GM19193 (cell line): ENCODE data around the gene LRRC56.

ENCODE experiments used
- POLR2A ChIP-seq: IDR thresholded peaks from 4 replicates; pipeline ENCODE4 v1.6.1; 2011; ENCODE audit not compliant: insufficient read depth, insufficient read length; ENCODE audit errors: extremely low read depth

Gene LRRC56

DNA sequence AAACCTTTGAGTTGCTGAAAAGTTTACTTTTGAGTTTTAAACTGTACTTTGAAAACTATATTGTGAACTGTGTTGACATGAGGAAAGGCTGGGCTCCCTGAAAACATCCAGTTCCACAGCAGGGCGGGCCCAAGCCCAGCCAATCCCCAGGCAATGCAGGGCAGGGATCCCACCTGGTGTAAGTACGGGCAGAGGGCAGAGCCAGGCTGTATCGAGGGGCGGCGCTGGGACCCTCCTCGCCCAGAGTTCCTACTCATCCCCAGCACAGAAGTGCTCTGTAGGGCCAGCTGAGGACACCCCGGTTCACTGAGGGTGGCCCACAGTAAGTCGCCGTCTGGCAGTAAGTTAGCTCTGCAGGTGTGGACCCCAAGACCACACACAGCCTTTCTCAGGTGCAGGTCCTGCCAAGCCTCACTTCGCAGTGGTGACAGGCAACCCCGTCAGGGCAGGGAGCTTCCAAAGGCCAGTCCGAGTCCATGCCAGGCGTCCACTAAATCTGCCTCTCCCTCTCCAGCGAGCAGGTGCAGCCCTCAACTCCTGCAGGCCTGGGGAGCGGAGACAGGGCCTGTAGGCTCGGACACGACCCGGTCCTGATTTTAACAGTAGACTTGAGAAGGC lies 29.8 kb downstream of the LRRC56 start:
- no peak for TF ChIP-seq POLR2A

DNA sequence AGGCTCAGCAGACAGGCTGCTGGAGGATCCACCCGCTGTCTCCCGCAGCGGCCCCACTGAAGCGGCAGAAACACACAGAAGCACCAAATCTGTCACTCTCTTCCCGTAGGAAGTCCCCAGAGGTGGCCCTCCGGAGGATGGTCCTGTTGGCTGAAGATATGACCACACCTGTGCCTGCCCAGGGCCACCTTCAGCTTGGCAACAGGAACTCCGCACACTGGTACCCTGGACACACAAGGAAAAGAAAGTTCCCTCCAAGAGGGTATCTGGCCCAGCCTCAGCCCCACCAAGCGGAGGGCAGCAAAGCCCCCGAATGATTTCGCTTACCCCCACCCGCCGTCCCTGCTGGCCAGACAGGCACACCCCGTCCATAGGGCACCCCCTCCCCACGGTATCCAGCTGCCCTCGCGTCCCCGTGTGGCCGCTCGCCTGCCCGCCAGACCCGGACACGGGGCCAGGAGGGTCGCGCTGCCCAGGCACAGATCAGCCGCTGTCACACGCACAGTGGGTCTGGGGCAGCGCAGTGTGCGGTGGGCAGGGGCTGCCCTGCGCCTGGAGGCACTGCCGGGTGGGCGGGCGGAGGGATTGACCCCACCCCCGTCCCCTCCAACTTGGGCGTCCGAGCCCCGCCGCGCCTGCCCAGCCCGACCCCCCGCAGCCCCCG lies 30.4 kb downstream of the LRRC56 start:
- TF ChIP-seq POLR2A, result no peak

DNA sequence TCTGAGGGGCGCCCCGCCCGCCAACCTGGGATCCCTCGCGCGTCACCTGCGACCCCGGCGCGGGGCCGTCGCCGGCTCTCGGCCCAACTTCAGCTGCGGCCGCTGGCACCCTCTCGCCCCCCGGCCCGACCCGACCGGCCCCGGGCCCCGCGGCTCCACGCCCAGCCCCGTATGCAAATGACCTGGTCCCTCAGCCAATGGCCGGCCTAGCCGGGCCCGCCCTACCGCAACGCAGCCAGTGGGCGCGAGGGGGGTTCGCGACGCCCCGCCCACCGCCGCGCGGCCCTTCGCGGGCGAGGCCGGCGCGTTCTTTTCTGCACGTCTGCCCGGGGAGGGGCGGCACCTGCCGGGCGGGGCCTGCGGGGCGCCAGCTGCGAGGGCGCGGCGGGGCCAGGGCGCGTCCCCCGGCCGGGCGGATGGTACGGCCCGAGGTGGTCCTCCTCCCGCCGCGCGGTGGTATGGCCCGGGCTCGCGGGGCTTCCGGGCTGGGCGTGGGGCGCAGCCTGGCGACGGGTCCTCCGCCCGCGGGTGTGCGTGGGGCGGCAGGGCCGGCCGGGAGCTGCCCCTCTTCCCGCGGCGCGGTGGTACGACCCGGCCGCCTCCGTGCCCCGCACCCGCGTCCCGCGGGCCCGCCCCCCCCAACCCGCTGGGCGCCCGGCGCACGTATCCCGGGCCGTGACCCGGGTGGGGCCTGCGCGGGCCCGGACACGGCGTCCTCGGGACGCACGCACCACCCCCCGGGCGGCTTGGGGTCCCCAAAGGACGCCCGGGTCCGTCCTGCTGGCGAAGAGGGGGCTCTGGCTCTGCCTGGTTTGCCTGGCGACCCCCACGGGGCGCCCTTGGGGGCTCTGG lies 31.2 kb downstream of the LRRC56 start:
- TF ChIP-seq POLR2A, result peak; percentile 67

DNA sequence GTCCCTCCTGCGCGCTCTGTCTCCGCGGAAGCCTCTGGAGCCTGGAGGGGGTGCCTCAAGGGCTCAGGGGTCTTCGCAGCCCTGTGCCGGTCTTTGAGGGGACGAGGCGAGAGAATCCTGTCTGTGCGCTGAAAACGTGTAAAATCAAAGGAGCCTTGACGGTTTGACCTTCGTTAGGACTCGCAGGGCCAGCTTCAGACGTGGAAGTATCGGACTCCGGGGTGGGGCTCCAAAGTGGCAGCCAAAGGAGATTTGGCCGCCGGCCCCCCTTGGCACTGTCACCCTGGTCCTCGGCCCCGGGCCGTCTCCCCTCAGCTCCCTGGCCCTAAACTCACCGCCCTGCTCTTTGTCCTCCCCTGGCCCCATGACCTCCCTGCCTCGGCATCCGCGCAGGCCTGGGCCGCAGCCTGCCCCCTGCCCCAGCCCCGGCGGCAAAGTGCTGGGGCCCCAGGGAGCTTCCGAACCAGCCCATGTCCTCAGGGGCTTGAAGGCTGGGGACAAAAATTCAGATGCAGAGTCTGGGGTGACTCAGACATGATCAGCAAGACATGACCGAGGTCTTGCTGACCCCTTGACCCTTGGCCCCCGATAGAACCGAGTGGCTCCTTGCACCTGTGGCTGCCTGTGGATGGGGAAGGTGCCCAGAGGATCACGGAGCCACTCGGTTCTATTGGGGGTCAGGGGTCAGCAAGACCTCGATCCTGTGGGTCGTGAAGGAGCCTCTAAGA lies 32.0 kb downstream of the LRRC56 start:
- TF ChIP-seq POLR2A, result no peak

DNA sequence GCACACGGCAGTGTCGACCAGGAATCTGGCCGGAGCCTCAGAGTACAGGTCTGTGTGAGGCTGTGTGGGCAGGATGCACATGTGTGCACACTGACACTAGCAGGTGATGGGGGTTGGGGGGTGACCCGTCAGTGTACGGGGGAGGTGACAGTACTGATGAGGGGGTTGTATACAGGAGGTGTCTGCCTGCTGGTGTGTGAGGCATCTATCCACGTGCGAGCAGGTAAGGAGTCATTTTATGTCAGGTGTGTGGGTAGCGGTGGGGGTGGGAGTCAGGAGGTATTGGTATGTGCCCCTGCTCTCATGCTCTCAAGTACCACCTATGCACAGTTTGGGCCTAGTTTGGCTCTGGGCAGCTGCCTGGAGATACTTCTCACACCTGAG lies 34.5 kb downstream of the LRRC56 start:
- no peak for TF ChIP-seq POLR2A

DNA sequence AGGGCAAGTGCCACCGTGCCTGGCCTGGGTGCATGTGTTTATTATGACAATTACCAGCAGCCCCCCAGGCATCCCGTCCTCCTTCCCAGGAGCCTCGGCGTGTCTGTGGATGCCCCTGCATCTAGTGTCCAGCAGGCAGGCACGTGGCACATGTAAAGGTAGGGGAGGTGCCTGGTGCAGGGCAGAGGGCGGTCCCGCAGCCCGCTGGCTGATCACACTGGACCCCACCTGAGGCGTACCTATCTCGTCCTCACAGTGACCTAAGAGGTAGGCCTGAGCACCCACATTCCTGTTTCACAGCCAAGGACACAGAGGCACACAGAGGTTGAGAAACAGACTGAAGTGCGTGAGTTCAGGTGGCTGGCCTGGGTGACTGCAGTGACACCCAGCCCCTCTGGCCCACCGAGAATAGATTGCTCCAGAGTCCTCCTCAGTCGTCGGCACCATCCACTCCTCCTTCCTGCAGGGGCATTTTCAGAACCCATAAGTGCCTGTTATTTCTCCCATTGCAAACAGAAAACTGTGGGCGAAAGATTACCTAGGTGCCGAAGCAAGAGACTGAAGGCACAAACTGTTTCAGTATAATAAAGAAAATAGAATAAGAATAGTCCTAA lies 35.9 kb downstream of the LRRC56 start:
- no peak for TF ChIP-seq POLR2A

DNA sequence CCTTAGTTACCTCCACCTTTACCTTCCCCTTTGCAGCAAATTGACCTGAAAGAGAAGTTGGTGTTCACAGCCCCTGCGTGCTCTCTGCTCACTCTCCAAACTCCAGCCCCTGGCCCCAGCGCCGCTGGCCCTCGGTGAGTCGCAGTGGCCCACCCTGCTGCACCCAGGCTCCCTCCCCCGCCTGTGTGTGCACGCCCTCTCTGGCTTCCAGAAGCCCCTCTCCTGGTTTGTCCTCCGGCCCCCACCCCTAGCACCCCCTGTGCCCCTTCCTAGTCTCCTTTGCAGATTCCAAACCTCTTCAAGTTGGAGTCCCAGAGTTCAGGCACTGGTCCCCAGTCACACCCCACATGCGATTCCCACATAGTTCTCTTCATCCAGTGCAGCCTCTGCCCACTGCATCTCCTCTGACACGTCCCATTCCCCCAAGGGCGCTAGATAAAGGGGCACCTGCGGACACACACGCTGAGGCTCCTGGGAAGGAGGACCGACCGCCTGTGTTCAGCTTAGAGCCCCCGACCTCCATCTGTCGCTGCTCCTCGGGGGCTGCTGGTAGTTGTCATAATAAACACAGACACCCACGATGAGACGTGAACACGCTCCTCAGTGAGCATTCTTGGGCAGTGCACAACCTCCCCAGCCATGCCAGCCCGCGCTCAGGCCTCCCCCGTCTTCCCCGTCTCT lies 37.4 kb downstream of the LRRC56 start:
- no peak for TF ChIP-seq POLR2A

DNA sequence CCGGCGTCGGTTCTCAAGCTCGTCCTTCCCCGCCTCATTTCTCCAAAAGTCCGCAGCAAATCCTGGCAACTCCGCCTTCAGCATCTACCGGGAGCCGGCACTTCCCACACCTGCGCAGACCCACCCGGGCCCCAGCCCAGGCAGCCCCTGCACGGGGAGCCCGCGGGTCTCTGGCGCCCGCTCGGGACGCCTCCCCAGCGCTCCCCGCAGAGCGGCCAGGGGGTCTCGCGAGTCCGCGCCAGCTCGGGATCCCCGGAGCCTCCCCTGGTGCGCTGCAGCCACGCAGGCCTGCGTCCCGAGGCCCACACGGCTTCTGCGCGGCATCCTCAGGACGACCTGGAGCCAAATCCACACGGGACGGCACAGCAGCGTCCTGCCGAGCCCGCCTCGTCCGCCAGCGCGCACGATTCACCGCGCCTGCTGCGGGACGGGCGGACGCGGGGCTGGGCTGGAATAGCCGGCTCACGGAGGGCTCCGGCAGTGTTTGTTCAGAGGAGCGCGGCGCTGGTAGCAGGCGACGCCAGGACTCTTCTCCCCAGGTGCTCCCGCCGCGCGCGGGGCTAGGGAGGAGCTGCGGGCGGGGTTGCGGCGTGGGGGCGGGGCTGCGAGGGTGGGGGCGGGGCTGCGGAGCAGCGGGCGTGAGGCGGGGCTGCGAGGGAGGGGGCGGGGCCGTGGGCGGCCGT lies 38.1 kb downstream of the LRRC56 start:
- TF ChIP-seq POLR2A, result no peak

DNA sequence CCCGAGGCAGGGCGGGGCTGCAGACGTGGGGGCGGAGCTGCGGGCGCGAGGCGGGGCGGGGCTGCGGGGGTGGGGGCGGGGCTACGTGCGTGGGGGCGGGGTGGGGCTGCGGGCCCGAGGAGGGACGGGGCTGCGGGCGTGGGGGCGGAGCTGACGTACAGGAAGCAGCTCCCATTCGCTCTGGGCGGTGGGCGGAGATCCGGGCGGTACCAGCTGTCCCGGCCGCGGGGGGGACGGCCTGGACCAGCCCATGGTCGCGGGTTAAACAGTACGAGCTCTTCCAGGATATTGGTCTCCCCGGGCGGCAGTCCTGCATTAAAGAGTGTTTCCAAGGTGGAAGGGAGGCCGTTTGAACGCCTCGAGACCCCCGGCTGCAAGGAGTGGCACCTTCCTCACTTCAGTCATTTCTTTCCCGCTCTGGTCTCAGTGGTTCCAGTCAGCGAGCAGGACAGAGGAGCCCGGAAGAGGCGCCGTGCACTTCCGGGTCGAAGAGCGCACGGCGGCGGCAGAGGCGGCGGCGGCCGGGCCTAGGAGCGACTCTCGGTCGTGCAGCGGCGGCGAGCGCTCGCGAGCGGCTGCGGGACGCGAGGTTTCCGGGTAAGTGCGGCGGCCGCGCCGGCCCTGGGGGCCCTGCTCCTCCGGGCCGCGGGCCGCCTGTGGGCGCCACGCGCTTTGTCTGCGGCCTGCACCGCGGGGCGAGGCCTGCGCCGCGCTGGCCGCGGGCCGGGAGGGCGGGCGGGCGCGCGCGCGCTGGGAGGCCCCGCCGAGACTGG lies 38.9 kb downstream of the LRRC56 start, which contains the start of gene PHRF1:
Gene PHRF1, plus strand, starts transcription at position 475 of the 773 bp plus-strand sequence. CDS start 5,043 bp downstream, outside the sequence.
- TF ChIP-seq POLR2A, result peak; percentile 83

DNA sequence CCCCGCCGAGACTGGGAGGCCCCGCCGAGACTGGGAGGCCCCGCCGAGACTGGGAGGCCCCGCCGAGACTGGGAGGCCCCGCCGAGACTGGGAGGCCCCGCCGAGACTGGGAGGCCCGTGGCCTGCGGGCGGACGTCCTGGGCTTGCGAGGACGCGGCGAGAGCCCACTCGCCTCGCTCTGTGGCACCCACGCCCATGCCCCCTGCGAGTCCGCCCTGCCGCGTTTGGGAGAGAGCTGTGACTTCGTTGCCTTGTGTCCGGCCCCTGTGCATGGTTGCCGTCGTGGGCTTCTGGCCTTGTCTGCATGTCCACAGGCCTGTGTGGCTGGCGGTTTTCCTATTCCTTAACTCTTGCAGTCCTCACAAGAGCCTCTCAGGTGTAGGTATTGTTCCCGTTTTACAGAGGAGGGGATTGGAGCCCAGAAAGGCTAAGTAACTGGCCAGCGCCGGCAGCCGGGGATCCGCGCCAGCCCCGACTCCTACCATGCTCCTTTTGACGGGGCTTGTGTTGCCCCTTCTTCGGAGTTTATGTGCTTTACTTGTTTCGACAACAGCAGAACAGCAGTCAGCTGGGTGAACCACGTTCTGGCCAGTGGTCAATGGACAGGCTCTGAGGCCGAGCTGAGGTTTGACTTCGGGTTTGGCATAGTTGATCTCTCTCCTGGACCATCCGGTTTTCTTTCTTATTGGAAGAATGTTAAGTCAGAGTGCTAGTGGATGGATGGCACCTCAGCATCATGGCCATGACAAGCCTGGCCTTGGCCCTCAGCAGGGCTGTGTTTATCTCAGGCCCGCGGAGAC lies 39.7 kb downstream of the LRRC56 start:
- no peak for TF ChIP-seq POLR2A

DNA sequence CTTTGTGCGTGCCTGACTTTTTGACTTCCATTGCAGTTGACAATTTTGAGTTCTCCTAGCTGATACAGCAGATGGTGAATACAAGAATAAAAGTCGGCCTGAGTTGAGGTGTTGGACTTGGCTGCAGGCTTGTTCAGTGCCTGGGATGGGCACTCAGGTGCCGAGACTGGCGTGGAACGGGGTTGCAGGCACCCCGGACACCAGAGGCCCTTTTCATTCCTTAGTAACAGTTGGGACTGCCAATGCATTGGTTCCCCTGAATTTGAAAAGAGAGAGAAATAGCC lies 40.2 kb downstream of the LRRC56 start:
- TF ChIP-seq POLR2A, result no peak
